ENCODE results near the gene UPK1B. TPM values are rescaled to one million over a fixed set of nuclear protein-coding genes. Genes with fewer than 3 reads are reported as not detected.

Gene UPK1B
- total RNA-seq, 1 experiment from 2014 or later: 0.42 TPM

DNA sequence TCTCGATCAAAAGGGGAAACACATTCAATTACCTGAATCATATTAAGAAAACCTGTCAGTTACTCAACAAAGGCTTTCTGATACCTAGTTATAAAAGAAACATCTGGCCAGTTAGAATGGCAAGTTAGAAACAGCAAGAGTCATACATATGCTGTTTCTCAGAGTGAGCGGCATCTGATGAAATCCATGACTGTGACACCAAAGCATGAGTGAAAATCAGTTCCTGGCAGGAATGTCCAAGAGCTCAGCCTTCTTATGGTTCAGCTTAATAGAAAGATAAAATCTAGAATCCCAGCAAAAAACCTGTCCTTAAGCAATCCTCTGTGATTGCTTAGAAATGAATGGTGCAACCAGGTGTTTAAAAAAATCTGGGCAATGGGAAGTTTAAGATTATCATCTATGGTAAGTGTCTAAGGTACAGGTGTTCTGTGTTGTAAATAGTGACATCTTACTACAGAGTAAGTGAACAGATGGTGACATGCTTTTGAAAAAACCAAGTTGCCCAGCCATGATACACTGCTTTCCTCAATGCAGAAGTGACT lies 48.5 kb downstream of the UPK1B start (continued):
- TF ChIP-seq, protein P1, sequence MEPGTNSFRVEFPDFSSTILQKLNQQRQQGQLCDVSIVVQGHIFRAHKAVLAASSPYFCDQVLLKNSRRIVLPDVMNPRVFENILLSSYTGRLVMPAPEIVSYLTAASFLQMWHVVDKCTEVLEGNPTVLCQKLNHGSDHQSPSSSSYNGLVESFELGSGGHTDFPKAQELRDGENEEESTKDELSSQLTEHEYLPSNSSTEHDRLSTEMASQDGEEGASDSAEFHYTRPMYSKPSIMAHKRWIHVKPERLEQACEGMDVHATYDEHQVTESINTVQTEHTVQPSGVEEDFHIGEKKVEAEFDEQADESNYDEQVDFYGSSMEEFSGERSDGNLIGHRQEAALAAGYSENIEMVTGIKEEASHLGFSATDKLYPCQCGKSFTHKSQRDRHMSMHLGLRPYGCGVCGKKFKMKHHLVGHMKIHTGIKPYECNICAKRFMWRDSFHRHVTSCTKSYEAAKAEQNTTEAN (CRISPR knock-in tag; IDR thresholded peaks at IDR 0.05): no peak
- no peak for TF ChIP-seq MXD4 (CRISPR knock-in tag; IDR thresholded peaks at IDR 0.05; ENCODE audit: borderline replicate concordance)
- TF ChIP-seq ZNF317 (CRISPR knock-in tag; IDR thresholded peaks at IDR 0.05; ENCODE audit: borderline replicate concordance, low read depth): no peak

DNA sequence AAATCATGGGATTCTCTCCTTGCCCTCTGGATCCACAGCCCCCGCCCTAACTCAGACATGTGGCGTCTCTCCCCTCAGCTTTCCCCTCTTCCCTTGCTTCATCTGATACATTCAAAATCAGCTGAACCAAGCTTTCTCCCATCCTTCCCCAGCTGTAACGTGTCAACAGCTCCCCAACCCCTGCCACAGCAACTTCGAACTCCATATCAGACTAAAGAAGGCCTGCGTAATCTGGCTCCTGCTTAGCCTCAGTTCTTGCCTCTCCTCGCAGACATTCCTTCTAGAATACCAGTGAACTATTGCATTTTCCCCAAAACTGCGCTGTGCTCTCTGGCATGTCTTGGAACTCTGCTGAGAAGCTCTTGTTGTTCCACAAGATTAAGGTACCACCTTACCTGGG lies 49.0 kb downstream of the UPK1B start:
- Mint-ChIP-seq H3K9me3 (no peaks in the 10 kb centered on the region), H3K27ac (no peak overlapping the region; the same call in 1 of the 2 replicates), H3K27me3 (ENCODE audit: low read depth) (no peaks in the 10 kb centered on the region), H3K4me1 (no peaks in the 10 kb centered on the region), H3K4me3 (no peak overlapping the region), H3K36me3 (peaks cover 58% of the 10 kb centered on the region)
- TF ChIP-seq CREM (CRISPR knock-in tag; IDR thresholded peaks at IDR 0.05) (no peak), ZNF416 (CRISPR knock-in tag; IDR thresholded peaks at IDR 0.05) (no peak), NR2C2 (CRISPR knock-in tag; IDR thresholded peaks at IDR 0.05) (no peak), KAT7 (CRISPR knock-in tag; IDR thresholded peaks at IDR 0.05; ENCODE audit: borderline replicate concordance) (no peak), PRRX2 (CRISPR knock-in tag; IDR thresholded peaks at IDR 0.05) (no peak), ATF3 (CRISPR knock-in tag; conservative IDR thresholded peaks at IDR 0.05) (no peak)
- TF ChIP-seq, protein P2, sequence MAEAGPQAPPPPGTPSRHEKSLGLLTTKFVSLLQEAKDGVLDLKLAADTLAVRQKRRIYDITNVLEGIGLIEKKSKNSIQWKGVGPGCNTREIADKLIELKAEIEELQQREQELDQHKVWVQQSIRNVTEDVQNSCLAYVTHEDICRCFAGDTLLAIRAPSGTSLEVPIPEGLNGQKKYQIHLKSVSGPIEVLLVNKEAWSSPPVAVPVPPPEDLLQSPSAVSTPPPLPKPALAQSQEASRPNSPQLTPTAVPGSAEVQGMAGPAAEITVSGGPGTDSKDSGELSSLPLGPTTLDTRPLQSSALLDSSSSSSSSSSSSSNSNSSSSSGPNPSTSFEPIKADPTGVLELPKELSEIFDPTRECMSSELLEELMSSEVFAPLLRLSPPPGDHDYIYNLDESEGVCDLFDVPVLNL (CRISPR knock-in tag; IDR thresholded peaks at IDR 0.05; ENCODE audit: borderline replicate concordance, low read depth): no peak
- TF ChIP-seq, protein P3, sequence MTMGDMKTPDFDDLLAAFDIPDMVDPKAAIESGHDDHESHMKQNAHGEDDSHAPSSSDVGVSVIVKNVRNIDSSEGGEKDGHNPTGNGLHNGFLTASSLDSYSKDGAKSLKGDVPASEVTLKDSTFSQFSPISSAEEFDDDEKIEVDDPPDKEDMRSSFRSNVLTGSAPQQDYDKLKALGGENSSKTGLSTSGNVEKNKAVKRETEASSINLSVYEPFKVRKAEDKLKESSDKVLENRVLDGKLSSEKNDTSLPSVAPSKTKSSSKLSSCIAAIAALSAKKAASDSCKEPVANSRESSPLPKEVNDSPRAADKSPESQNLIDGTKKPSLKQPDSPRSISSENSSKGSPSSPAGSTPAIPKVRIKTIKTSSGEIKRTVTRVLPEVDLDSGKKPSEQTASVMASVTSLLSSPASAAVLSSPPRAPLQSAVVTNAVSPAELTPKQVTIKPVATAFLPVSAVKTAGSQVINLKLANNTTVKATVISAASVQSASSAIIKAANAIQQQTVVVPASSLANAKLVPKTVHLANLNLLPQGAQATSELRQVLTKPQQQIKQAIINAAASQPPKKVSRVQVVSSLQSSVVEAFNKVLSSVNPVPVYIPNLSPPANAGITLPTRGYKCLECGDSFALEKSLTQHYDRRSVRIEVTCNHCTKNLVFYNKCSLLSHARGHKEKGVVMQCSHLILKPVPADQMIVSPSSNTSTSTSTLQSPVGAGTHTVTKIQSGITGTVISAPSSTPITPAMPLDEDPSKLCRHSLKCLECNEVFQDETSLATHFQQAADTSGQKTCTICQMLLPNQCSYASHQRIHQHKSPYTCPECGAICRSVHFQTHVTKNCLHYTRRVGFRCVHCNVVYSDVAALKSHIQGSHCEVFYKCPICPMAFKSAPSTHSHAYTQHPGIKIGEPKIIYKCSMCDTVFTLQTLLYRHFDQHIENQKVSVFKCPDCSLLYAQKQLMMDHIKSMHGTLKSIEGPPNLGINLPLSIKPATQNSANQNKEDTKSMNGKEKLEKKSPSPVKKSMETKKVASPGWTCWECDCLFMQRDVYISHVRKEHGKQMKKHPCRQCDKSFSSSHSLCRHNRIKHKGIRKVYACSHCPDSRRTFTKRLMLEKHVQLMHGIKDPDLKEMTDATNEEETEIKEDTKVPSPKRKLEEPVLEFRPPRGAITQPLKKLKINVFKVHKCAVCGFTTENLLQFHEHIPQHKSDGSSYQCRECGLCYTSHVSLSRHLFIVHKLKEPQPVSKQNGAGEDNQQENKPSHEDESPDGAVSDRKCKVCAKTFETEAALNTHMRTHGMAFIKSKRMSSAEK (CRISPR knock-in tag; IDR thresholded peaks at IDR 0.05; ENCODE audit: borderline replicate concordance): no peak
- TF ChIP-seq, protein P4, sequence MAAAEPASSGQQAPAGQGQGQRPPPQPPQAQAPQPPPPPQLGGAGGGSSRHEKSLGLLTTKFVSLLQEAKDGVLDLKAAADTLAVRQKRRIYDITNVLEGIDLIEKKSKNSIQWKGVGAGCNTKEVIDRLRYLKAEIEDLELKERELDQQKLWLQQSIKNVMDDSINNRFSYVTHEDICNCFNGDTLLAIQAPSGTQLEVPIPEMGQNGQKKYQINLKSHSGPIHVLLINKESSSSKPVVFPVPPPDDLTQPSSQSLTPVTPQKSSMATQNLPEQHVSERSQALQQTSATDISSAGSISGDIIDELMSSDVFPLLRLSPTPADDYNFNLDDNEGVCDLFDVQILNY (CRISPR knock-in tag; IDR thresholded peaks at IDR 0.05): no peak
- ChIA-PET CTCF (no interaction called here), POLR2A (no interaction called here)
- DNase-seq (ENCODE audit: low spot score) (no peak), ATAC-seq (no peak)

GRCh38 chr3:119223511-119223910 lies 50.1 kb downstream of the UPK1B start:
- H3K4me3 Mint-ChIP-seq: no peak overlapping the region
- ChIA-PET POLR2A (no interaction called here), CTCF (interaction anchor here (0.8 to 1.9 kb wide), 4 partner anchors 16 to 127 kb away, joined by 3 to 16 read pairs (median 4); partner anchors contain the start of gene B4GALT4)
- no peaks in the 10 kb centered on the region for H3K27me3 Mint-ChIP-seq (ENCODE audit: low read depth)
- H3K9me3 Mint-ChIP-seq: no peaks in the 10 kb centered on the region
- no peaks in the 10 kb centered on the region for H3K4me1 Mint-ChIP-seq
- H3K27ac Mint-ChIP-seq: no peak overlapping the region
- peaks cover 64% of the 10 kb centered on the region for H3K36me3 Mint-ChIP-seq
- DNase-seq (ENCODE audit: low spot score) (no peak), ATAC-seq (peak; percentile 88)
- TF ChIP-seq TCF7 (CRISPR knock-in tag; IDR thresholded peaks at IDR 0.05; ENCODE audit: low read depth) (no peak), TEAD1 (CRISPR knock-in tag; IDR thresholded peaks at IDR 0.05) (no peak), ZNF219 (CRISPR knock-in tag; IDR thresholded peaks at IDR 0.05; ENCODE audit: borderline replicate concordance) (no peak), ATF3 (CRISPR knock-in tag; conservative IDR thresholded peaks at IDR 0.05) (no peak), PRDM15 (CRISPR knock-in tag; IDR thresholded peaks at IDR 0.05) (no peak), ZNF425 (CRISPR knock-in tag; conservative IDR thresholded peaks at IDR 0.05) (no peak)

Data from WTC11 (cell line).